Gastroesophageal sphincter (tissue), 3 donors: ENCODE measurements around the gene AKR1E2.
A peak's percentile ranks its signal among the peaks of the same experiment; 100 is the strongest.

Source experiments
- CTCF ChIP-seq, 4 experiments: fragments of 200-600 bp in 2 of 4; fragments of 450-650 bp in 2 of 4; sonication (generic) in 1 of 4; IDR thresholded peaks; one replicate each; pipeline ENCODE4 v1.5.1; 2017 to 2019; ENCODE audit warnings: antibody characterized with exemption in 4 of 4, mild to moderate bottlenecking in 2 of 4, moderate library complexity in 2 of 4
- EP300 ChIP-seq: sonication (generic); formaldehyde crosslinking; IDR thresholded peaks from one replicate; pipeline ENCODE4 v1.6.1; 2017; ENCODE audit warnings: antibody characterized with exemption, mild to moderate bottlenecking
- POLR2AphosphoS5 ChIP-seq: sonication (generic); formaldehyde crosslinking; IDR thresholded peaks from one replicate; pipeline ENCODE4 v1.6.1; 2017; ENCODE audit warnings: antibody characterized with exemption

- peak in 1 of 4 experiments; percentile 19 for TF ChIP-seq CTCF (IDR thresholded peaks at IDR 0.05)
- TF ChIP-seq POLR2AphosphoS5 = peak; percentile 48
- TF ChIP-seq EP300 = no peak
These were observed at the start of gene AKR1E2 for GRCh38 chr10:4825868-4826791.
